HEK293 (cell line): ENCODE data around the gene KIRREL3.

ENCODE experiments used
- CTCF ChIA-PET: fragments of 350-600 bp; formaldehyde crosslinking; extraction: SDS; loops from one replicate; lab custom pipeline; 2021; ENCODE audit warnings: antibody characterized with exemption; lab: Yijun Ruan, JAX
- POLR2A ChIA-PET: fragments of 300-600 bp; formaldehyde crosslinking; extraction: SDS; loops from one replicate; lab custom pipeline; 2020; ENCODE audit warnings: antibody characterized with exemption, inconsistent platforms; lab: Yijun Ruan, JAX
- H3K27ac ChIP-seq: fragments of 200-500 bp; sonication (Bioruptor generic); 2 replicates; pipeline ENCODE4 v1.5.1; 2014; ENCODE audit warnings: low read depth, low read length, control low read depth, inconsistent platforms; ENCODE audit errors: extremely low read depth
- H3K36me3 ChIP-seq, 2 experiments: fragments of 200-500 bp in 1 of 2; sonication (Bioruptor generic) in 1 of 2; 1 replicate in 1 of 2; 2 replicates in 1 of 2; pipeline ENCODE4 v1.5.1; 2014 to 2017; ENCODE audit warnings: inconsistent platforms in 2 of 2, low read length in 2 of 2; ENCODE audit not compliant: control insufficient read depth in 2 of 2, insufficient read depth in 1 of 2
- H3K4me1 ChIP-seq: fragments of 200-500 bp; sonication (Bioruptor generic); 2 replicates; pipeline ENCODE4 v1.5.1; 2014; ENCODE audit warnings: mild to moderate bottlenecking, low read length, inconsistent platforms; ENCODE audit not compliant: control insufficient read depth, insufficient read depth
- H3K4me3 ChIP-seq: 2 replicates; pipeline ENCODE4 v1.5.1; 2011; ENCODE audit warnings: low read depth, mild to moderate bottlenecking, control low read depth, low read length, moderate library complexity
- H3K9me3 ChIP-seq: fragments of 200-500 bp; sonication (Bioruptor generic); 2 replicates; pipeline ENCODE4 v1.5.1; 2014; ENCODE audit warnings: low read depth, low read length, inconsistent platforms; ENCODE audit not compliant: control insufficient read depth, insufficient read depth
- ATF2 ChIP-seq: fragments of 450-650 bp; formaldehyde crosslinking; IDR thresholded peaks from 2 replicates; pipeline ENCODE4 v1.5.1; 2016; ENCODE audit warnings: missing biosample characterization, missing genetic modification characterization, low read depth
- FEZF1 ChIP-seq: fragments of 450-650 bp; formaldehyde crosslinking; IDR thresholded peaks from 2 replicates; pipeline ENCODE4 v1.5.1; 2016; ENCODE audit warnings: missing biosample characterization, missing genetic modification characterization
- MZF1 ChIP-seq: fragments of 450-650 bp; formaldehyde crosslinking; IDR thresholded peaks from 2 replicates; pipeline ENCODE4 v1.5.1; 2017; ENCODE audit warnings: missing biosample characterization, missing genetic modification characterization, borderline replicate concordance
- SALL2 ChIP-seq: fragments of 450-650 bp; formaldehyde crosslinking; IDR thresholded peaks from 2 replicates; pipeline ENCODE4 v1.5.0; 2017; ENCODE audit warnings: missing biosample characterization, mild to moderate bottlenecking, missing genetic modification characterization, borderline replicate concordance
- SCRT1 ChIP-seq: fragments of 450-650 bp; formaldehyde crosslinking; IDR thresholded peaks from 2 replicates; pipeline ENCODE4 v1.5.1; 2016; ENCODE audit warnings: missing biosample characterization, missing genetic modification characterization, borderline replicate concordance
- SCRT2 ChIP-seq: fragments of 450-650 bp; formaldehyde crosslinking; IDR thresholded peaks from 2 replicates; pipeline ENCODE4 v1.5.1; 2016; ENCODE audit warnings: missing biosample characterization, missing genetic modification characterization
- ZBTB7A ChIP-seq: fragments of 450-650 bp; formaldehyde crosslinking; IDR thresholded peaks from 2 replicates; pipeline ENCODE4 v1.5.1; 2016; ENCODE audit warnings: low read depth, missing biosample characterization, missing genetic modification characterization
- ZBTB8A ChIP-seq: fragments of 450-650 bp; formaldehyde crosslinking; IDR thresholded peaks from 2 replicates; pipeline ENCODE4 v1.5.1; 2016; ENCODE audit warnings: missing biosample characterization, missing genetic modification characterization
- ZIC2 ChIP-seq: fragments of 450-650 bp; formaldehyde crosslinking; IDR thresholded peaks from 2 replicates; pipeline ENCODE4 v1.5.1; 2016; ENCODE audit warnings: missing biosample characterization, missing genetic modification characterization
- ZNF266 ChIP-seq: fragments of 450-650 bp; formaldehyde crosslinking; IDR thresholded peaks from 2 replicates; pipeline ENCODE4 v1.5.1; 2016; ENCODE audit warnings: missing biosample characterization, missing genetic modification characterization, low read depth
- ZNF311 ChIP-seq: fragments of 450-650 bp; formaldehyde crosslinking; IDR thresholded peaks from 2 replicates; pipeline ENCODE4 v1.5.1; 2017; ENCODE audit warnings: missing biosample characterization, missing genetic modification characterization, borderline replicate concordance
- ZNF324 ChIP-seq: fragments of 450-650 bp; formaldehyde crosslinking; IDR thresholded peaks from 2 replicates; pipeline ENCODE4 v1.5.1; 2016; ENCODE audit warnings: missing biosample characterization, missing genetic modification characterization
- ZNF423 ChIP-seq: fragments of 450-650 bp; formaldehyde crosslinking; IDR thresholded peaks from 2 replicates; pipeline ENCODE4 v1.5.1; 2016; ENCODE audit warnings: missing biosample characterization, missing genetic modification characterization
- ZNF510 ChIP-seq: fragments of 450-650 bp; formaldehyde crosslinking; IDR thresholded peaks from 2 replicates; pipeline ENCODE4 v1.5.1; 2018; ENCODE audit warnings: mild to moderate bottlenecking, missing genetic modification characterization, missing biosample characterization; ENCODE audit not compliant: insufficient replicate concordance
- ZNF514 ChIP-seq: fragments of 450-650 bp; formaldehyde crosslinking; IDR thresholded peaks from 2 replicates; pipeline ENCODE4 v1.5.1; 2016; ENCODE audit warnings: missing biosample characterization, missing genetic modification characterization
- ZNF548 ChIP-seq: fragments of 450-650 bp; formaldehyde crosslinking; IDR thresholded peaks from 2 replicates; pipeline ENCODE4 v1.5.1; 2016; ENCODE audit warnings: missing biosample characterization, missing genetic modification characterization
- ZNF585B ChIP-seq: fragments of 450-650 bp; formaldehyde crosslinking; IDR thresholded peaks from 2 replicates; pipeline ENCODE4 v1.5.1; 2016; ENCODE audit warnings: missing biosample characterization, missing genetic modification characterization
- ZNF664 ChIP-seq: fragments of 450-650 bp; formaldehyde crosslinking; IDR thresholded peaks from 2 replicates; pipeline ENCODE4 v1.5.1; 2016; ENCODE audit warnings: missing biosample characterization, missing genetic modification characterization
- ZNF777 ChIP-seq: fragments of 450-650 bp; formaldehyde crosslinking; IDR thresholded peaks from 2 replicates; pipeline ENCODE4 v1.5.1; 2017; ENCODE audit warnings: missing biosample characterization, missing genetic modification characterization, borderline replicate concordance
- ZNF843 ChIP-seq: fragments of 450-650 bp; formaldehyde crosslinking; IDR thresholded peaks from 2 replicates; pipeline ENCODE4 v1.5.1; 2016; ENCODE audit warnings: missing biosample characterization, missing genetic modification characterization
- TF ChIP-seq, protein P1 (sequence below): fragments of 450-650 bp; formaldehyde crosslinking; IDR thresholded peaks from 2 replicates; pipeline ENCODE4 v1.5.1; 2016; ENCODE audit warnings: missing biosample characterization, missing genetic modification characterization
- TF ChIP-seq, protein P2 (sequence below): fragments of 450-650 bp; formaldehyde crosslinking; IDR thresholded peaks from 2 replicates; pipeline ENCODE4 v1.5.1; 2017; ENCODE audit warnings: missing biosample characterization, missing genetic modification characterization

KIRREL3 gene

GRCh38 chr11:127049486-127049885 is 48.9 kb upstream of the KIRREL3 start:
- Histone ChIP-seq H3K4me3 (no peak overlapping the region), H3K9me3 (no peaks in the 10 kb centered on the region), H3K4me1 (no peaks in the 10 kb centered on the region), H3K27ac (no peak overlapping the region), H3K36me3 (no peaks in the 10 kb centered on the region)
- CTCF ChIA-PET = no interaction called here
- POLR2A ChIA-PET = no interaction called here
- TF ChIP-seq SCRT1 (tag by site-specific recombination) (no peak), MZF1 (tag by site-specific recombination) (no peak), ZNF514 (tag by site-specific recombination) (no peak), ZNF777 (no peak)
- TF ChIP-seq, protein P1, sequence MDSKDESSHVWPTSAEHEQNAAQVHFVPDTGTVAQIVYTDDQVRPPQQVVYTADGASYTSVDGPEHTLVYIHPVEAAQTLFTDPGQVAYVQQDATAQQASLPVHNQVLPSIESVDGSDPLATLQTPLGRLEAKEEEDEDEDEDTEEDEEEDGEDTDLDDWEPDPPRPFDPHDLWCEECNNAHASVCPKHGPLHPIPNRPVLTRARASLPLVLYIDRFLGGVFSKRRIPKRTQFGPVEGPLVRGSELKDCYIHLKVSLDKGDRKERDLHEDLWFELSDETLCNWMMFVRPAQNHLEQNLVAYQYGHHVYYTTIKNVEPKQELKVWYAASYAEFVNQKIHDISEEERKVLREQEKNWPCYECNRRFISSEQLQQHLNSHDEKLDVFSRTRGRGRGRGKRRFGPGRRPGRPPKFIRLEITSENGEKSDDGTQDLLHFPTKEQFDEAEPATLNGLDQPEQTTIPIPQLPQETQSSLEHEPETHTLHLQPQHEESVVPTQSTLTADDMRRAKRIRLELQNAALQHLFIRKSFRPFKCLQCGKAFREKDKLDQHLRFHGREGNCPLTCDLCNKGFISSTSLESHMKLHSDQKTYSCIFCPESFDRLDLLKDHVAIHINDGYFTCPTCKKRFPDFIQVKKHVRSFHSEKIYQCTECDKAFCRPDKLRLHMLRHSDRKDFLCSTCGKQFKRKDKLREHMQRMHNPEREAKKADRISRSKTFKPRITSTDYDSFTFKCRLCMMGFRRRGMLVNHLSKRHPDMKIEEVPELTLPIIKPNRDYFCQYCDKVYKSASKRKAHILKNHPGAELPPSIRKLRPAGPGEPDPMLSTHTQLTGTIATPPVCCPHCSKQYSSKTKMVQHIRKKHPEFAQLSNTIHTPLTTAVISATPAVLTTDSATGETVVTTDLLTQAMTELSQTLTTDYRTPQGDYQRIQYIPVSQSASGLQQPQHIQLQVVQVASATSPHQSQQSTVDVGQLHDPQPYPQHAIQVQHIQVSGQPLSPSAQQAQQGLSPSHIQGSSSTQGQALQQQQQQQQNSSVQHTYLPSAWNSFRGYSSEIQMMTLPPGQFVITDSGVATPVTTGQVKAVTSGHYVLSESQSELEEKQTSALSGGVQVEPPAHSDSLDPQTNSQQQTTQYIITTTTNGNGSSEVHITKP = no peak

GRCh38 chr11:127044535-127044934 is 44.0 kb upstream of the KIRREL3 start:
- Histone ChIP-seq H3K9me3 (no peaks in the 10 kb centered on the region), H3K4me3 (no peak overlapping the region), H3K4me1 (no peaks in the 10 kb centered on the region), H3K36me3 (no peaks in the 10 kb centered on the region), H3K27ac (no peak overlapping the region)
- ChIA-PET CTCF (no interaction called here), POLR2A (no interaction called here)
- TF ChIP-seq ZIC2 (tag by site-specific recombination) = no peak
- TF ChIP-seq ZNF266 (tag by site-specific recombination) = no peak
- no peak for TF ChIP-seq FEZF1 (tag by site-specific recombination)
- TF ChIP-seq, protein P2, sequence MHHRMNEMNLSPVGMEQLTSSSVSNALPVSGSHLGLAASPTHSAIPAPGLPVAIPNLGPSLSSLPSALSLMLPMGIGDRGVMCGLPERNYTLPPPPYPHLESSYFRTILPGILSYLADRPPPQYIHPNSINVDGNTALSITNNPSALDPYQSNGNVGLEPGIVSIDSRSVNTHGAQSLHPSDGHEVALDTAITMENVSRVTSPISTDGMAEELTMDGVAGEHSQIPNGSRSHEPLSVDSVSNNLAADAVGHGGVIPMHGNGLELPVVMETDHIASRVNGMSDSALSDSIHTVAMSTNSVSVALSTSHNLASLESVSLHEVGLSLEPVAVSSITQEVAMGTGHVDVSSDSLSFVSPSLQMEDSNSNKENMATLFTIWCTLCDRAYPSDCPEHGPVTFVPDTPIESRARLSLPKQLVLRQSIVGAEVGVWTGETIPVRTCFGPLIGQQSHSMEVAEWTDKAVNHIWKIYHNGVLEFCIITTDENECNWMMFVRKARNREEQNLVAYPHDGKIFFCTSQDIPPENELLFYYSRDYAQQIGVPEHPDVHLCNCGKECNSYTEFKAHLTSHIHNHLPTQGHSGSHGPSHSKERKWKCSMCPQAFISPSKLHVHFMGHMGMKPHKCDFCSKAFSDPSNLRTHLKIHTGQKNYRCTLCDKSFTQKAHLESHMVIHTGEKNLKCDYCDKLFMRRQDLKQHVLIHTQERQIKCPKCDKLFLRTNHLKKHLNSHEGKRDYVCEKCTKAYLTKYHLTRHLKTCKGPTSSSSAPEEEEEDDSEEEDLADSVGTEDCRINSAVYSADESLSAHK (tag by site-specific recombination) = no peak
- TF ChIP-seq ZNF664 (tag by site-specific recombination) = no peak

- CTCF ChIA-PET = no interaction called here
- Histone ChIP-seq H3K4me3 (no peak overlapping the region), H3K4me1 (no peaks in the 10 kb centered on the region), H3K27ac (no peak overlapping the region), H3K36me3 (no peaks in the 10 kb centered on the region), H3K9me3 (no peaks in the 10 kb centered on the region)
- TF ChIP-seq ZNF510 (tag by site-specific recombination) (no peak), ZNF843 (no peak), ZNF548 (no peak), ATF2 (tag by site-specific recombination) (no peak), ZNF311 (tag by site-specific recombination) (no peak), ZNF324 (tag by site-specific recombination) (no peak), ZNF585B (no peak), ZBTB8A (tag by site-specific recombination) (no peak), SALL2 (tag by site-specific recombination) (no peak), SCRT2 (no peak), ZNF423 (tag by site-specific recombination) (no peak), ZBTB7A (tag by site-specific recombination) (no peak)
- POLR2A ChIA-PET = no interaction called here
Measured at GRCh38 chr11:127042445-127042844, 41.9 kb upstream of the KIRREL3 start.
